Adrenal gland (tissue), 12 donors: Measurements from ENCODE around the gene TFPT. TPM values are rescaled to one million over a fixed set of nuclear protein-coding genes. Genes with fewer than 3 reads are reported as not detected.
A peak's percentile ranks its signal among the peaks of the same experiment; 100 is the strongest.

Source experiments
- DNase-seq, 7 donors: peaks; one replicate each; pipeline ENCODE4 v3.0.0-alpha.2; 2019 to 2020
- H3K27ac ChIP-seq, 5 donors: fragments of 200-600 bp; sonication (generic) in 4 of 5; 1 replicate in 3 of 5; 2 replicates in 2 of 5; pipeline versions ENCODE4 v1.5.1 to v1.8.0; 2016 to 2020; ENCODE audit warnings: mild to moderate bottlenecking in 1 of 5
- H3K27me3 ChIP-seq: fragments of 200-600 bp; 2 replicates; pipeline ENCODE4 v1.8.0; 2021
- H3K36me3 ChIP-seq, 2 donors: fragments of 200-600 bp; replicated peaks in 1 of 2; 1 replicate in 1 of 2; 2 replicates in 1 of 2; pipeline versions ENCODE4 v1.5.1 to v1.8.0; 2018 to 2022
- H3K4me1 ChIP-seq, 2 donors: fragments of 200-600 bp; replicated peaks in 1 of 2; 1 replicate in 1 of 2; 2 replicates in 1 of 2; pipeline versions ENCODE4 v1.5.1 to v1.8.0; 2018 to 2021
- H3K4me3 ChIP-seq, 4 donors: fragments of 200-600 bp; sonication (generic) in 3 of 4; one replicate each; pipeline ENCODE4 v1.5.1; 2016 to 2018
- H3K9me3 ChIP-seq, 3 donors: fragments of 200-600 bp; sonication (generic) in 1 of 3; replicated peaks in 1 of 3; 1 replicate in 2 of 3; 2 replicates in 1 of 3; pipeline versions ENCODE4 v1.5.1 to v1.8.0; 2016 to 2021
- CTCF ChIP-seq, 6 experiments: fragments of 450-650 bp in 4 of 6; fragments of 200-600 bp in 2 of 6; sonication (generic) in 1 of 6; IDR thresholded peaks; 1 replicate in 5 of 6; 2 replicates in 1 of 6; pipeline versions ENCODE4 v1.5.1 to v1.8.0; 2016 to 2021; ENCODE audit warnings: antibody characterized with exemption in 6 of 6, mild to moderate bottlenecking in 2 of 6, moderate library complexity in 1 of 6
- POLR2A ChIP-seq, 2 donors: fragments of 450-650 bp; IDR thresholded peaks; one replicate each; pipeline ENCODE4 v1.6.1; 2017; ENCODE audit warnings: antibody characterized with exemption in 2 of 2, mild to moderate bottlenecking in 2 of 2, moderate library complexity in 1 of 2
- WGBS, 4 donors: extraction: QIAGEN DNeasy Blood & Tissue Kit in 2 of 4; methylation state at CpG; one replicate each; pipeline versions ENCODE4 v1.1.5 to v1.1.7; 2013 to 2017; 5-methylcytosine and 5-hydroxymethylcytosine counted together
- intact Hi-C, 2 donors: fragments of 100-400 bp; cut with DNase I; formaldehyde crosslinking; loops; one replicate each; pipeline versions ENCODE4 v1.14.1 to v1.15.0; 2022 to 2023
- polyA plus RNA-seq, 3 donors: library from polyadenylated mRNA; stranded (reverse); fragments of 200-250 nt in 2 of 3; fragments of 350-450 nt in 1 of 3; fragmentation: Illumina TruSeq in 1 of 3; extraction: RNeasy Lipid Tissue Mini Kit (QIAGEN cat#74804) in 1 of 3; gene quantifications; one replicate each; pipeline ENCODE4 v1.2.3, GENCODE V29; 2013 to 2014
- total RNA-seq, 9 donors: library from RNA; depleted of rRNA in 4 of 9; stranded (reverse); fragments of >200 nt in 4 of 9; fragments of 120-200 nt in 1 of 9; fragmentation: NEBNext Ultra II Directional in 1 of 9; extraction: Animal tissue kit (Norgen Biotek cat#: 25700) in 1 of 9; gene quantifications; one replicate each; pipeline versions ENCODE4 v1.1.0 to v1.2.4, GENCODE V29; 2013 to 2023
- donor health status: healthy with polysubstance abuse.
- donor health status: Bipolar disorder and iron deficiency.
- donor health status: DM: yes; HTN: yes; CAD: no.
- donor health status: DM: no; HTN: no; CAD: no.
- donor health status: DM: no; HTN: no; CAD: no.
- donor health status: DM: yes; HTN: yes; CAD: no.

TFPT gene
- total and polyA plus RNA-seq, 12 donors, result 11.4 to 58.6 (median 24.6) TPM

- Histone ChIP-seq H3K27ac (peak within 1 kb of the TSS; percentile 82 to 100 (median 95)), H3K4me3 (peak within 1 kb of the TSS; percentile 10 to 89 (median 56)), H3K4me1 (peaks cover 22 to 46% of the 10 kb centered on the region in 2 donors), H3K9me3 (no peaks in the 10 kb centered on the region), H3K36me3 (peaks cover 0 to 35% of the 10 kb centered on the region in 2 donors), H3K27me3 (no peaks in the 10 kb centered on the region)
- 0 to 1% (median 0%) methylated on average over 53 to 72 of the region's 72 CpGs for WGBS, 4 donors
- peak; percentile 100 for DNase-seq
- TF ChIP-seq CTCF (IDR thresholded peaks at IDR 0.05), result peak in 3 of 6 experiments; percentile 12 to 30 (median 19)
- TF ChIP-seq POLR2A (IDR thresholded peaks at IDR 0.05), result peak; percentile 29 to 82
- intact Hi-C loops, result no loop called here
These were observed 44.1 kb upstream of the TFPT start, which contains the start of gene LENG1 for GRCh38 chr19:54159352-54160181. TSS of gene LENG1 (minus strand) at chr19:54159721. CDS start at chr19:54159695, 26 bp downstream.

- TF ChIP-seq CTCF (IDR thresholded peaks at IDR 0.05) (no peak), POLR2A (IDR thresholded peaks at IDR 0.05) (no peak)
- Histone ChIP-seq H3K27ac (peak overlapping the region; percentile 82 to 100 (median 95)), H3K27me3 (no peaks in the 10 kb centered on the region), H3K4me1 (peaks cover 22 to 42% of the 10 kb centered on the region in 2 donors), H3K36me3 (peaks cover 0 to 42% of the 10 kb centered on the region in 2 donors), H3K9me3 (no peaks in the 10 kb centered on the region), H3K4me3 (peak overlapping the region; percentile 1 to 89 (median 24))
- 4 to 8% (median 7%) methylated on average over 16 to 19 of the region's 19 CpGs for WGBS, 4 donors
- DNase-seq, result no peak
- intact Hi-C loops, result no loop called here
These were observed 43.4 kb upstream of the TFPT start for GRCh38 chr19:54158812-54159351.

GRCh38 chr19:54156953-54157352 is 41.5 kb upstream of the TFPT start:
- H3K9me3 ChIP-seq, result no peaks in the 10 kb centered on the region
- no peak overlapping the region for H3K4me3 ChIP-seq
- no peaks in the 10 kb centered on the region for H3K27me3 ChIP-seq
- intact Hi-C loops, result no loop called here
- no peak overlapping the region for H3K27ac ChIP-seq
- TF ChIP-seq CTCF (IDR thresholded peaks at IDR 0.05) (no peak), POLR2A (IDR thresholded peaks at IDR 0.05) (no peak)
- H3K36me3 ChIP-seq, result peaks cover 0 to 62% of the 10 kb centered on the region in 2 donors
- DNase-seq, result no peak
- 89 to 97% (median 97%) methylated on average over 2 to 3 of the region's 3 CpGs for WGBS, 4 donors
- H3K4me1 ChIP-seq, result peaks cover 17 to 31% of the 10 kb centered on the region in 2 donors

GRCh38 chr19:54156490-54156889 is 41.0 kb upstream of the TFPT start:
- peaks cover 0 to 66% of the 10 kb centered on the region in 2 donors for H3K36me3 ChIP-seq

More at GRCh38 chr19:54156490-54156889, 41.0 kb upstream of the TFPT start:
- H3K4me1 ChIP-seq, result peaks cover 17 to 28% of the 10 kb centered on the region in 2 donors
- TF ChIP-seq CTCF (IDR thresholded peaks at IDR 0.05) (no peak), POLR2A (IDR thresholded peaks at IDR 0.05) (no peak)
- no peaks in the 10 kb centered on the region for H3K27me3 ChIP-seq
- H3K27ac ChIP-seq, result no peak overlapping the region
- intact Hi-C loops, result no loop called here
- H3K4me3 ChIP-seq, result no peak overlapping the region
- no peak for DNase-seq
- WGBS, 4 donors, result 72 to 80% (median 78%) methylated on average over 11 of the region's 11 CpGs
- H3K9me3 ChIP-seq, result no peaks in the 10 kb centered on the region
